Hypothalamus (tissue), 51 donors: Measurements from ENCODE around the gene SLC6A1.

Source experiments
- DNase-seq, 51 donors: peaks; one replicate each; lab custom pipeline; 2025; lab: John Stamatoyannopoulos, UW

Gene SLC6A1

DNA sequence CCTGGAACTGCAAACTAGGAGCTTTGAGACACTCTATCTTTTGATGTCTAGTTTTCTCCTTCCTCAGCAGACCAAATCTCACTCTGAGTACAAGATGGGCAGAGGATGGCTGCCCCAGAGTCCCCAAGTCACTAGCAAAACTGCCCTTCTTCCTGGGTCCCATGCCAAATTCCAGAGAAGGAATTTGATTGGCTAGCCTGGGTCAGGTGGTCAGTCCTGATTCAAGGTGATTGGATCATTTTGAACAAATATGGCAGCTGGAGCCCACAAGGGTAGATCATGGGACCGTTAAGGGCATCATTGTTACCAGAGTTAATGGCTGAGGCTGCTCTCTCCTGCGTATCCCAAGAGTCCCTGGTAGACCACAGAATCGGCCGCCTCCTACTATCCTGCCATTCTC is 21.7 kb downstream of the SLC6A1 start:
- no peak for DNase-seq

DNA sequence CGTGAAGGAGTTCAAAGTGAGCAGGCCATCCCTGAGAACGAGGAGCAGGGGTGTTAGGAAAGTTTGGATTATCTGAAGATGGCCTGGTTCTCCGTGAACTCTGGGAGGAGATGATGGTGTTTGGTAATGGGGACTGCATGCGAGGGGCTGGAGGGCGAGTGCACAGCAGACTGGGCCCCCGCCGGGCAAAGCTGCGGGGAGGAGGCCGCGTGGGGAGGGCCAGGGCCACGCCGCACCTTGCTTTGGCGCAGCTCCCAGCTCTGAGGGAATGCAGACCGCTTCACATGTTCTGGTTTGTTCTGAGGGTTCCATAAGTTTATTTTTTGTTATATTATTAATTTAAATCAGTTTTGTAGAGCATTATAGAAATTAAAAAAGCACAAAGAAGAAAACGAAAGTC is 22.2 kb downstream of the SLC6A1 start:
- DNase-seq = no peak

DNA sequence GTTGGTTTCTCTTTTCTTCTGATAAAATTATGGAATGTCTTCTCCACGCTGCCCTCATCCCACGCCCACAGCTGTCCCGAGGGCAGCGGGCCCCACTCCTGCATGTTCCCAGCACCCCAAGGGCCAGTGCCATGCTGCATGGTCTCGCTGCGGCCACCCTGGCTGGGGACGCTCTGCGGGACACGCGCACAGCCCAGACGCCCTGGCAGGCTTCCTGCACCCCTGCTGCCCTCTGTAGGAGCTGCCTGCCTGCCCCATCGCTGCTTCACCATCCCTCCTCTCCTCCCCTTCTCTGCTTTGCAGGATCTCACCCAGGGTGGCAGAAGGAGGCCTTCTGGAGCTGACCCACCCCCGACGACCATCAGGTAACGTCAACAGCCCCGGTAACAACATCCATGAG is 22.8 kb downstream of the SLC6A1 start:
- DNase-seq = no peak

DNA sequence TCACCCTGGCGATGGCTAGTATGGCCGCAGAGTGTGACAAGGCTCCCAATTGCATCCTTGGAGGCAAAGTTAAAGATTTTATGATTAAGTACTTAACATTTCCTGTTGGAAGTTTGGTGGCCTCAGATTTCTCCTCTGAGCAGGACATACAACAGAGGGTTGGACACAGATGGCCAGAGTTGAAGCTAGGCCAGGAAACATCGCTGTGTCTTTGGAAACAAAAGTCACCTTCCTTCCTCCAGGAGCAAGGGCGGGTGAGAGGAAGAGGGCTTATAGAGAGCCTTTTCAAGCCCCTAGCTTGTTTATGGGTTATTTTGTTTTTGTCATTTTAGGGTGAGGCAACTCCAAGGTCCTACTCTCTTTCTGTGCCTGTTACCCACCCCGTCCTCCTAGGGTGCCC is 24.2 kb downstream of the SLC6A1 start:
- no peak for DNase-seq

DNA sequence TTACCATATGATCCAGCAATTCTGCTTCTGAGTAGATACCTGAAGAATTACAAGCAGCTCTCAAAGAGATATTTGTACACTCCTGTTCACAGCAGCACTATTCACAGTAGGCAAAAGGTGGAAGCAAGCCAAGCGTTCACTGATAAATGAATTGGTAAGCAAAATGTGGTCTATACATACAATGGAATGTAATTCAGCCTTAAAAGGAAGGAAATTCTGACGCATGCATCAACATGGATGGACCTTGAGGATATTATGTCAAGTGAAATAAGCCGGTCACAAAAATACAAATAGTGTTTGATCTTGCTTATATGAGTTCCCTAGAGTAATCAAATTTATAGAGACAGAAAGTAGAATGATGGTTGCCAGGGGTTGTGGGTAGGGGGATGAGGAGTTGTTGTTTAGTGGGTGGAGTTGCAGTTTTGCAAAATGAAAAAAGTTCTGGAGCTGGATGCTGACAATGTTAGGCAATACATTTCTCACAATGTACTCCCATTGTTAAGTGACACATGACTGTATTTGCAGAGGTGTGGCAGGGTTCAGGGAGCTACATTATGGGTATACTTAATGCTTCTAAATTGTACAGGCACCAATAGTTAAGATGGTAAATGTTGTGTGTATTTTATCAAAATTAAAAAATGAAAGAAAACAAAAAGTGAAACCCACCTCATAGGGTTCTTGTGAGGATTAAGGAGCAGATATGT is 26.7 kb downstream of the SLC6A1 start:
- no peak for DNase-seq

DNA sequence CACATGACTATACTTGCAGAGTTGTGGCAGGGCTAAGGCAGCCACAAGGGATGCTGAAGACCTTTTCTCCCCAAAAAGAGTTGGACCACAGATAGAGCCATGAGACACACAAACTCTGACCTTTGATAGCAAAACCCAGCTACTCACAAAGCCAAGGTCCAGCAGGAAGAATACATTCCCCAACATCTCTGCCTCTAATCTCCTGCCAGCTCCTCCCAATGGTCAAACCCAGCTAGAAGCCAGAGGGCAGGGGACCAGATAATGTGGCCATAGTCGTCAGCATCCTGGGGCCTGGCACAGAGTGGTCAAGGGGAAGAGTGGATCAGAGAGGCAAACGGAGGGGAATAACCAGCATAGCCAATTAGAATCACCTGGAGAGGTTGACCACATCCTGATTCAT is 28.2 kb downstream of the SLC6A1 start:
- DNase-seq = peak in 1 of 51 donors; percentile 13

DNA sequence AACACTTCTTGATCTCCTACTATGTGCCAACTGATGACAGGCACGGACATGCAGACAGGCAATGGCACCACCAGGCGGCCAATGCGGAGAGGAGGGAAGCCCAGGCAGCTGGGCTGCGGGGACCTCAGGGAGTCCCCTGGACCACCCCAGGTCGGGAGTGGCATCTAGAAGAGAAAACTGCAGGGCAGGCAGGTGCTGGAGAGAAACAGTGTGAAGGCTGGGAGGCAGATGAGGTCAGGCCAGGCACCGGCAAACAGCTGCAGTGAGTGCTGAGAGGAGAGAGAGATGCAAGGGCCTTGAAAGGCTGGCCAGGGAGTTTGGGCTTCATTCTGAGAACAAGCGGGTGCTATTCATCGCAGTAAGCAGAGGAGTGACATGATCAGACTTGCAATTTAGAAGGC is 29.1 kb downstream of the SLC6A1 start:
- DNase-seq = peak in 38 of 51 donors; percentile 29 to 89 (median 58)

DNA sequence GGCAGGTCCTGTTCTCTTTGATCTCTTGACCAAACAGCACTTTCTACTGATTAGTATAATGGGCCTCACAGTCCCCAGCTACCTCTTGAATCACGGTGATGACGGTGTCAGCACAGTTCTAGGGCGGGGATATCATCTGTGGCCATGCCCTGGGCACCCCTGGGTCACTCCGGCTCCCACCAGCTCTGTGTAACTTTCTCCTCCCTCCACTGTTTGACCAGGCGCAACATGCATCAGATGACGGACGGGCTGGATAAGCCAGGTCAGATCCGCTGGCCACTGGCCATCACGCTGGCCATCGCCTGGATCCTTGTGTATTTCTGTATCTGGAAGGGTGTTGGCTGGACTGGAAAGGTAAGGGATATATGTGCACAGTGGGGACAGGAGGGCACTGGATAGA is 29.6 kb downstream of the SLC6A1 start:
- DNase-seq = no peak

DNA sequence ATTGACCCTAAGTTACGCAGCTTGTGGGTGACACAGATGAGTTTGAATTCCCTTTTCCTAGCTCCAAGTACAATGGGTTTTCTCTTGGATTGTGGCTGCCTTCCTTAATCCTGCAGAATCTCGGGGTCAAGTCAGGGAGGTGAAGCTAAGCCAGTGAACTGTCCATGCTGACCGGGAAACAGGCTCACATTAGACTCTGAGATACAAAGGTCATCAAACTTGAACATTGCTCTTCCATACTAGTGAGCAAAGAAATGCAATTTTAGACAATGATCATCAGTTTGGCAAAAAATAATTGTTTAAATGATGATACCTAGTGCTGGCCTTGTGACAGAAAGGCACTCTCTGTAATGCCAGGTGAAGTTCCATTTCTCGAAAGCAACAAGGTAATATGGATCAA is 31.6 kb downstream of the SLC6A1 start:
- no peak for DNase-seq

DNA sequence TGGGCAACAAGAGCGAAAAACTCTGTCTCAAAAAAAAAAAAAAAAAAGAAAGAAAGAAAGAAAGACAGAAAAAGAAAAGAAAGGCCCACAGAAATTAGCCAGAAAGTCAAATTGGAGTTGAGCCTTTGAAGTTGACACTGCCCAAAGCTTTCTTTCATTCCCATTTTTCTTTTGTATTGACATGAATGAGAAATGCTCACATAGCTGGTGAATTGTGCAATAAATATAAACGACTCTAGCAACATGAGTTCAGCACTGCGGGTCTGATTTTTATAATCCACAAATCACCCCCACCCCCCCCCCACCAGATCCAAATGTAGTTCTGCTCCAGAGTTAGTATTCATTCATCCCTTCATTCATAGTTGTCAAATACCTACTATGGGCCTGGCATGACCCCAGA is 37.4 kb downstream of the SLC6A1 start:
- no peak for DNase-seq

DNA sequence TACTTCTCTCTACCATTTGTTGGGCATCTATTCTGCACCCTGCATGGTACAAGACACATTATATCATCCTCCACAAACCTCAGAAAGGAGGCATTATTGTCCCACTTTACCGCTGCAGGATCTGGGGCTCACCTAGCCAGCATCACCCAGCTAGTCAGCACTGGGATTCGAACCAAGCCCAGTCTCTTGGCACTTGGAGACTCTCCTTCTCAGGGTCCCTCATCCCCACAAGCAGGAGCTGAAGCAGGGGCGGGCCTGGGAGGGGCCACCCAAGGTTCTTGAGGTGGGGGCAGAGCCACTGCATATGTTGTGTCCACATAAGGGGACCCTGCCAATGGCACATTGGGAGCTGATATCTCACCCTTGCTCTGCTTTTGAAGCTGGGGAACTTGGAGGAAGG is 41.3 kb downstream of the SLC6A1 start:
- no peak for DNase-seq

DNA sequence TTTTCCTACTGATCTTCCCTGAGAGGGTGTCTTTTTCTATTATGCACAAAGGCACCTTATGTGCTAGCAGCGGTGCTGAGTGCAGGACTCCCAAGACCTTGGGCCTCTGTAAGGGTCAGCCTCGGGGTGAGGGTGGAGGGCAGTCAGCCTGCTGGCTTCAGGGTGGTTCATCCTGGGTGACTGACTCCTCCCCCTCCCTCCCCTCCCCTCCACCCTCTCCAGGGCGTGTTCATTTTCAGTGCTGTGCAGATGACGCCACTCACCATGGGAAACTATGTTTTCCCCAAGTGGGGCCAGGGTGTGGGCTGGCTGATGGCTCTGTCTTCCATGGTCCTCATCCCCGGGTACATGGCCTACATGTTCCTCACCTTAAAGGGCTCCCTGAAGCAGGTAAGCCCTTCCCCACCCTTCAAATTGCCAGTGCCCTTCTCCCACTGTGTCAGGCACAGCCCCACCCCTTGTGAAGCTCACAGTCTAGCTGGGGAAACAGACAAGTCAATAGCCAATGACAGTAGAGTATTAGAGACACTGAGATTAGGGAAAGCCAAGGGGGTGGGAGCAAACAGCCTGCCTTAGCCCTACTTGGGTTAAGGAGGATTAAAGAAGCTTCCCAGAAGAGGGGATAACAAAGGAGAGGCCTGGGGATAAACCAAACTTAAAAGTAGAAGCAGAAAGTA is 41.9 kb downstream of the SLC6A1 start:
- no peak for DNase-seq

DNA sequence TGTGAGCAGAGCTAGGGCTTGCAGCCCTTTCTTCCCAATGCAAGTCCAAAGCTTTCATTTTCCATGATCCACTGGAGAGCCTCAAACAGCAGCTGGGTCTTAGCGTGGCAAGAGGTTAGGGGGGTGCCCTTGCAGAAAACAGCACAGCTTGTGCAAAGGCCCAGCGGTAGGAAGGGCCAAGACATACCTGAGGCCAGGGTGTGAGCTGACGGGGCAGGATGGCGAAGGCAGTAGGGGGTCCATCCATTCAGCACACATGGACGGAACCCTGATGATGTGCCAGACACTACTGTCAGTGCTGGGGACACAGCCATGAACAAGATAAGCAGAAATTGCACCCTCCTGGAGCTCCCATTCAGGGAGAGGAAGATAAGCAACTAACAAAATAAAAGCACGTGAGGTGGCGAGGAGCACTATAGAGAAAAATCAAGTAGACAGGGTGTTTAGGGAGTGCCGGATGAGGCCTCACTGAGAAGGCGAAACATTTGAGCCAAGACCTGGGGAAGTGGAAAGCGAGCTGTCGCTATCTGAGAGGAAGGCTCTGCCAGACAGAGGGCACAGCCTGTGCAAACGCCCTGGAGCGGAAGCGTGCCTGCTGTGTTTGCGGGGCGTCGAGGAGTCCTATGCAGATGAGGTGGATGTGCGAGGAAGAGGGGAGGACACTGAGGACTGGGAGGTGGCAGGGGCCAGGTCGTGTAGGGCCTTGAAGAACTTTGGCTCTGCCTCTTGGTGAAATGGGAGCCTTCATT is 43.4 kb downstream of the SLC6A1 start:
- DNase-seq = no peak

DNA sequence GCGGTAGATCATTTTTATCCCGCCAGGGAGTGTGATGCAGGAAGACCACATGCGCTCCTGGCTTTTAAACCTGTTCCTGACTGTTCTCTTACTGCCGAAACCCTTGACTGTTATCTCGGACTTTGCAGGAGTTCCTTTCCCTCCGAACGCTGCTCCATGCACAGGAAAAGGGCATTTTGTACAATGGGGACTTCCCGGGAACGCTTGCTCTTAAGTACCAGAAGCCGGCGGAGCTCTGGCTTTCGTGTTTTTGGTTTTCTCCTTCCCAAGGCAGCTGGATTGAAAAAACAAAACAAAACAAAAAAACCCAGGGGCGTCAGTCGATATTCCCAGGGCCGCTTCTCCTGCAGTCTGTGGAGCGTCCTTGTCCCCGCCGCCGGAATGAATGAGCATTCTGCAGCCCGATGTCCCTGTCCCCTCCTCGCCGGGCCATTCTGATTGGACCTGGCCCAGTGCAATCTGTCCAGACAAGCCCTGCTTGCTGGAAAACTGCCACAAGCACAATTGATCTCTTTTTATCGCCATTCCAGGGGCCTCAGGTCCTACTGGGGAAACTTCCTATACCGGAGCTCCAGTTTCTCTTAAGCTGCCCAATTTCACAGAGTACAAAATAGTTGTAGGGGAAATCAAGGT is 44.8 kb downstream of the SLC6A1 start:
- DNase-seq = peak in 27 of 51 donors; percentile 2 to 53 (median 21)

DNA sequence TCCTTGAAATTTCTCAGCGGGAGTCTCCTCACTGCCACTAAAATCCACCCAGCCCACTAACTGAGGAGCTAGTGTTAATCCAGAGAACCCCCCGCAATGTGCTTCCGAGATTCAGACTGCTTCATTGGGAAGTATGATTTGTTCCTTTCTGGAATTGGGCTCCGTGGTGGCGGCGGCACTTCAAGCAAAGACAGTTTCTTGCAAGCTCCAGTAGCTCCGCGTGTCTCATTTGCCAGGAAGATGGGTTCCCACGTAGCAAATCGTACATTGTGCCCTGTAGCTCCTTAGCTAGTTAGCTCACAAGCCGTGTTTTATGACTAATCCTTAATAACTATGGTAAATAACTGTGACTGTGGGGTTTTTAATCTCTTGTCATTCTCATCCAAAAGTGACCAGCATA is 45.4 kb downstream of the SLC6A1 start:
- DNase-seq = peak in 2 of 51 donors; percentile 31 to 40

DNA sequence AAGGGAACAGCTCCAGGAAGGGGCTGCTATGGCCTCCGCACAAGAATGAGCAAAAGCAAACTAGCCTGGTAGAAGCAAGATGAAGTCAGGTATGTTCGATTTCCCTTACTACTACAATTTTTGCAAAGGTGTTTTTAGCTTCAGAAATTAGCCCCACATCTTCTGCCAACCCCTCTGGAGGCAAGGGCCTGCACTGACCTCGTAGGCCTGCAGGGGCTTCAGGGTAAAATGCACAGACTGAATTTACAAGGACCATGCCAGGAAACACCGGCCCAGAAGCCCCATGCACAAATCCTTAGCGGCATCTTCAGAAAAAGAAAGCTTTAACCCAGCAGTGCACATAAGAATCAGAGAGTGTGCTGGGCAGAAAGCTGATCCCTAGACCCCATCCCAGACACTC is 53.0 kb downstream of the SLC6A1 start:
- no peak for DNase-seq

DNA sequence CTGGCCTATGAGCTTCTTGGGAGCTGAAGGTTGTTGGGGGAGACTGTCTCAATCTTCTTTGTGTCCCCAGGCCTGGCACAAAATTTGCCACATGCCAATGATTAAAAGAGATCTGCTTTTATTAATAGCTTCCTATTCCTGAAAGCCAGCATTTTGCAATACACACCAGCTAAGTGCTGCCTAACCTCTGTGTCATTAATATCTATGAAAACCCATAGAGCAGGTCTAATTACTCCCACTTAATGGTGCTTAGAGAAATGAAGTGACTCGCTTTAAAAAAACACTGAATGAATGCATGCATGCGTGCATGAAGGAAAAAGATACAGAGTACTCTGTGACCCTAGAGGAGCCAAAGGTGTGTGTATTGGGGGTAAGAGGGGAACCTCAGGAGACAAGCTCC is 55.0 kb downstream of the SLC6A1 start:
- DNase-seq = no peak

DNA sequence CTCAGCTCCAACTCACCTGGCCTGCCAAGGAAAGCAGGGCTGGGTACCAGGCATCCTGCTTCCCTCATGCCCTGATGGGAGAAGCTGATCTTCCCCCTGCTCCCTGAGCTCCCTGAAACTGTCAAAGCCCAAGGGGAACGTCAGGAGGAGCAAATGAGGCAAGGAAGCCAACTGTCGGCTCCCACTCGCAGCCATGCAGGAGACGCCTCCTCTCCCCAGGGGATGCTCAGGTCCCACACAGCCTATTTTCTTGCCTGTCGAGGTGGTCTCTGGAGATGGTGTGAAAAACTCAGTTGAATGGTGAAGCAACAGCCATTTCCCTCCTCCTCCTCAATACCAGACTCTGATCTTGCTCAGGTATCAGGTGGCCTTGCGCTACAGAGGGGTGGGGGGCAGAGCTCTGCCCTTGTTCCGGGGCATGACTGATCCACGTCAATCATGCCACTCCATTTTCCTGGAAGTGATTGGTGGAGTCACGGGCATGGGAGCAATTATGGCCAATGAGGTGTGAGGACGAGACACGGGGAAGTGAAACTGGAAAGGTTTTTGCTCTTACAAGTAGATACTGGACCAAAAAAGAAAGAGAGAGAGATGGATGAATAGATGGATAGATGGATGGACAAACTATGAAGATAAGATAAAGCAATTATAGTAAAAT is 58.2 kb downstream of the SLC6A1 start:
- DNase-seq = no peak

DNA sequence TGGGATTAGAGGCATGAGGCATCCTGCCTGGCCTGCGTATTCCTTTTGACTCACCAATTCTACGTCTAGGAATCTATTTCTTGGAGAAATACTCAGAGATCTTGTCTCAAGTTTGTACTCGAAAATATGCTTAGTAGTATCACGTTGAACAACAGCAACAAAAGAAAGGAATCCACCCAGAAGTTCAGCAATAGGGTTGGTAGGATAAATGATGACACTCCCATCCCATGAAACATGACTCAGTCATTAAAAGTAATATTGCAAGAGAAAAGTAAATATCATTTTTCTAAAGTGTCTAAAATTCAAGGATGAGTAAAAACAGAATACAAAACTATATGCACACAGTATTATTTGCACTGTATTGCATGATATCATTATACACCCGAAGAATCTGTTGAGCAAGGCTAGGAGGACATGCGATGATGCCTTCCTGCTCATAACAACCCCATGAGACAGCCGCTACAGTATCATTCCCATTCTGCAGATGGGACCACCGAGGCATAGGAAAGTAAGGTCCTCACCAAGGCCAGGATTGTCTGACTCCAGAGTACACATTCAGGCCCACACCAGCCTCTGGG is 61.5 kb downstream of the SLC6A1 start:
- no peak for DNase-seq

DNA sequence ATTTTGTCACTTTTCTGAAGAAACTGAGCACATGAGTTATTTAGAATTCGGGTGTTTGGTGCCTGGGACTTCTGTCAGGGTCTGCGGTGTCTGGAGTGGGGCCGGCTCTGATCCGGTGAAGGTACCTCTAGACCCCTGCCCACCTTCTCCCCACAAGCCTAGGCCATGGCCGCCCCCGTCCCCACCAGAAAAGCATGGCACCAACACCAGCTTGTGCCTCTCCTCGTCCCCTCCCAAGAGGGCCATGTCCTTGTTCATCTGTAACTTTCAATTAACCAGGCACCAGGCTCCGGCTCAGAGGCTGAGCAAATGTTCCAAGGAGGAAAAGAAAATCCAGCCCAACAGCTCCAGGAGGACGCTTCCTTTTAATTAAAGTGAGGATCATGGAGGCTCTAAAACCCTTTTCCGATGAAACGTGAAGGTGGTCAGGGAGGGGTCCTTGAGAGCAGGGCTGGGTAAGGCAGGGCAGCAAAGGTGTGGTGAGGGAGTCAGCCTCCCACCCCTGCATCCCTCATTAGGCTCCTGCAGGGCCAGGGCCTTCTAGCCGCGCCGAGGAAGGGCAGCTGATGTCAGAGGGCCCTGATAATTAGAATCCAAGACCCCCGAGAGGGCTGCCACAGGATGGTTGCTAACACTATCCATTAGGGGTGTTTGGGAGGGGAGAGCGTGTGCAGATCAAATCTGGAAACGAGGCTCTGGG is 62.3 kb downstream of the SLC6A1 start:
- DNase-seq = no peak
